ENCODE data around the gene SEC16B. TPM values are rescaled to one million over a fixed set of nuclear protein-coding genes. Genes with fewer than 3 reads are reported as not detected.

SEC16B gene
- total and polyA plus RNA-seq, 9 of the 15 experiments (the other 6 are each of a cell fraction or from before 2014, with no cell fraction given) = not detected

DNA sequence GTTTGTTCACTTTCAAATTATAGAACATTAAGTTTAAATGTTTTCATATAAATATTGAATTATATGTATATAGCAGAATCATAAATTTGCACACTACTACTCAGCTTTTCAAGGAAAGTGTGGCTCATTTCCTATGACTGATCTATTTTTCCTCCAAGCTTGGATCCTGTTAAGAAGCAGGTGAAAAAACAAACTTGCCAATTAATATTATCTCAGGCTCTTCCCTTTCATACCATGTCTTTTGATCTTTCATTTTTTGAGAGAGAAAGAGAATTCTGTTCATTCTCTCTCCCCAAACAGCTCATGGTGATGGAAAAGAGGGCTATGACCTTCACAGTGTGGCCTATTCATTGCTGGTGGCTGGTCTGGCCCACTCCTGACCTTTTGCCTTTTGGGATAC, 43.7 kb downstream of the SEC16B start:
- H3K27me3 ChIP-seq (ENCODE audit: control insufficient read depth in 2 of 2, insufficient read depth in 2 of 2, low read length in 2 of 2) = no peaks in the 10 kb centered on the region
- FAIRE-seq (no peak), ATAC-seq (no peak), DNase-seq (ENCODE audit: extremely low read depth in 1 of 4, low spot score in 3 of 4) (no peak)
- no peak overlapping the region for H3K9ac ChIP-seq (ENCODE audit: insufficient read depth in 1 of 2, low read depth in 2 of 2, low read length in 2 of 2)
- ChIA-PET CTCF (ENCODE audit: low intra/inter-chr PET ratio) (no interaction called here), POLR2A (no interaction called here)
- H3K9me3 ChIP-seq (replicated peaks; ENCODE audit: control insufficient read depth, insufficient read depth, low read depth, low read length) = no peaks in the 10 kb centered on the region
- H3K36me3 ChIP-seq (ENCODE audit: control insufficient read depth, insufficient read depth, low read length) = no peaks in the 10 kb centered on the region
- H3K4me1 ChIP-seq (replicated peaks in 1 of 2; ENCODE audit: control insufficient read depth in 2 of 2, insufficient read depth in 2 of 2, low read length in 2 of 2) = no peaks in the 10 kb centered on the region
- no peak overlapping the region for H3K4me2 ChIP-seq (ENCODE audit: insufficient read depth, low read length)
- intact Hi-C loops (cut with micrococcal nuclease) (no loop called here), in situ Hi-C loops (cut with MboI) (loop anchor here (25.0 kb wide), 1 partner anchor 1364 kb away; no protein-coding TSS in a partner anchor)
- H3K9me1 ChIP-seq (ENCODE audit: control insufficient read depth, insufficient read depth, low read length) = no peaks in the 10 kb centered on the region
- no peak overlapping the region for H3K27ac ChIP-seq (ENCODE audit: extremely low read depth, low read depth, low read length)
- no peak overlapping the region for H2AFZ ChIP-seq (ENCODE audit: low read depth, low read length)
- no TSS peak for BruUV-seq (replicated peaks)
- H4K20me1 ChIP-seq (replicated peaks; ENCODE audit: control insufficient read depth, insufficient read depth, low read length) = no peaks in the 10 kb centered on the region
- H3K79me2 ChIP-seq (ENCODE audit: control insufficient read depth, insufficient read depth, low read length) = no peaks in the 10 kb centered on the region
- no peak overlapping the region for H3K4me3 ChIP-seq
- TF ChIP-seq ZNF263 (CRISPR knock-in tag; IDR thresholded peaks at IDR 0.05; ENCODE audit: borderline replicate concordance) = no peak
- TF ChIP-seq SP2 (IDR thresholded peaks at IDR 0.05; ENCODE audit: extremely low read depth, low read depth, low read length, poor library complexity, severe bottlenecking) = no peak
- TF ChIP-seq, protein P1, sequence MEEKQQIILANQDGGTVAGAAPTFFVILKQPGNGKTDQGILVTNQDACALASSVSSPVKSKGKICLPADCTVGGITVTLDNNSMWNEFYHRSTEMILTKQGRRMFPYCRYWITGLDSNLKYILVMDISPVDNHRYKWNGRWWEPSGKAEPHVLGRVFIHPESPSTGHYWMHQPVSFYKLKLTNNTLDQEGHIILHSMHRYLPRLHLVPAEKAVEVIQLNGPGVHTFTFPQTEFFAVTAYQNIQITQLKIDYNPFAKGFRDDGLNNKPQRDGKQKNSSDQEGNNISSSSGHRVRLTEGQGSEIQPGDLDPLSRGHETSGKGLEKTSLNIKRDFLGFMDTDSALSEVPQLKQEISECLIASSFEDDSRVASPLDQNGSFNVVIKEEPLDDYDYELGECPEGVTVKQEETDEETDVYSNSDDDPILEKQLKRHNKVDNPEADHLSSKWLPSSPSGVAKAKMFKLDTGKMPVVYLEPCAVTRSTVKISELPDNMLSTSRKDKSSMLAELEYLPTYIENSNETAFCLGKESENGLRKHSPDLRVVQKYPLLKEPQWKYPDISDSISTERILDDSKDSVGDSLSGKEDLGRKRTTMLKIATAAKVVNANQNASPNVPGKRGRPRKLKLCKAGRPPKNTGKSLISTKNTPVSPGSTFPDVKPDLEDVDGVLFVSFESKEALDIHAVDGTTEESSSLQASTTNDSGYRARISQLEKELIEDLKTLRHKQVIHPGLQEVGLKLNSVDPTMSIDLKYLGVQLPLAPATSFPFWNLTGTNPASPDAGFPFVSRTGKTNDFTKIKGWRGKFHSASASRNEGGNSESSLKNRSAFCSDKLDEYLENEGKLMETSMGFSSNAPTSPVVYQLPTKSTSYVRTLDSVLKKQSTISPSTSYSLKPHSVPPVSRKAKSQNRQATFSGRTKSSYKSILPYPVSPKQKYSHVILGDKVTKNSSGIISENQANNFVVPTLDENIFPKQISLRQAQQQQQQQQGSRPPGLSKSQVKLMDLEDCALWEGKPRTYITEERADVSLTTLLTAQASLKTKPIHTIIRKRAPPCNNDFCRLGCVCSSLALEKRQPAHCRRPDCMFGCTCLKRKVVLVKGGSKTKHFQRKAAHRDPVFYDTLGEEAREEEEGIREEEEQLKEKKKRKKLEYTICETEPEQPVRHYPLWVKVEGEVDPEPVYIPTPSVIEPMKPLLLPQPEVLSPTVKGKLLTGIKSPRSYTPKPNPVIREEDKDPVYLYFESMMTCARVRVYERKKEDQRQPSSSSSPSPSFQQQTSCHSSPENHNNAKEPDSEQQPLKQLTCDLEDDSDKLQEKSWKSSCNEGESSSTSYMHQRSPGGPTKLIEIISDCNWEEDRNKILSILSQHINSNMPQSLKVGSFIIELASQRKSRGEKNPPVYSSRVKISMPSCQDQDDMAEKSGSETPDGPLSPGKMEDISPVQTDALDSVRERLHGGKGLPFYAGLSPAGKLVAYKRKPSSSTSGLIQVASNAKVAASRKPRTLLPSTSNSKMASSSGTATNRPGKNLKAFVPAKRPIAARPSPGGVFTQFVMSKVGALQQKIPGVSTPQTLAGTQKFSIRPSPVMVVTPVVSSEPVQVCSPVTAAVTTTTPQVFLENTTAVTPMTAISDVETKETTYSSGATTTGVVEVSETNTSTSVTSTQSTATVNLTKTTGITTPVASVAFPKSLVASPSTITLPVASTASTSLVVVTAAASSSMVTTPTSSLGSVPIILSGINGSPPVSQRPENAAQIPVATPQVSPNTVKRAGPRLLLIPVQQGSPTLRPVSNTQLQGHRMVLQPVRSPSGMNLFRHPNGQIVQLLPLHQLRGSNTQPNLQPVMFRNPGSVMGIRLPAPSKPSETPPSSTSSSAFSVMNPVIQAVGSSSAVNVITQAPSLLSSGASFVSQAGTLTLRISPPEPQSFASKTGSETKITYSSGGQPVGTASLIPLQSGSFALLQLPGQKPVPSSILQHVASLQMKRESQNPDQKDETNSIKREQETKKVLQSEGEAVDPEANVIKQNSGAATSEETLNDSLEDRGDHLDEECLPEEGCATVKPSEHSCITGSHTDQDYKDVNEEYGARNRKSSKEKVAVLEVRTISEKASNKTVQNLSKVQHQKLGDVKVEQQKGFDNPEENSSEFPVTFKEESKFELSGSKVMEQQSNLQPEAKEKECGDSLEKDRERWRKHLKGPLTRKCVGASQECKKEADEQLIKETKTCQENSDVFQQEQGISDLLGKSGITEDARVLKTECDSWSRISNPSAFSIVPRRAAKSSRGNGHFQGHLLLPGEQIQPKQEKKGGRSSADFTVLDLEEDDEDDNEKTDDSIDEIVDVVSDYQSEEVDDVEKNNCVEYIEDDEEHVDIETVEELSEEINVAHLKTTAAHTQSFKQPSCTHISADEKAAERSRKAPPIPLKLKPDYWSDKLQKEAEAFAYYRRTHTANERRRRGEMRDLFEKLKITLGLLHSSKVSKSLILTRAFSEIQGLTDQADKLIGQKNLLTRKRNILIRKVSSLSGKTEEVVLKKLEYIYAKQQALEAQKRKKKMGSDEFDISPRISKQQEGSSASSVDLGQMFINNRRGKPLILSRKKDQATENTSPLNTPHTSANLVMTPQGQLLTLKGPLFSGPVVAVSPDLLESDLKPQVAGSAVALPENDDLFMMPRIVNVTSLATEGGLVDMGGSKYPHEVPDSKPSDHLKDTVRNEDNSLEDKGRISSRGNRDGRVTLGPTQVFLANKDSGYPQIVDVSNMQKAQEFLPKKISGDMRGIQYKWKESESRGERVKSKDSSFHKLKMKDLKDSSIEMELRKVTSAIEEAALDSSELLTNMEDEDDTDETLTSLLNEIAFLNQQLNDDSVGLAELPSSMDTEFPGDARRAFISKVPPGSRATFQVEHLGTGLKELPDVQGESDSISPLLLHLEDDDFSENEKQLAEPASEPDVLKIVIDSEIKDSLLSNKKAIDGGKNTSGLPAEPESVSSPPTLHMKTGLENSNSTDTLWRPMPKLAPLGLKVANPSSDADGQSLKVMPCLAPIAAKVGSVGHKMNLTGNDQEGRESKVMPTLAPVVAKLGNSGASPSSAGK (IDR thresholded peaks at IDR 0.05) = no peak
- TF ChIP-seq, protein P2, sequence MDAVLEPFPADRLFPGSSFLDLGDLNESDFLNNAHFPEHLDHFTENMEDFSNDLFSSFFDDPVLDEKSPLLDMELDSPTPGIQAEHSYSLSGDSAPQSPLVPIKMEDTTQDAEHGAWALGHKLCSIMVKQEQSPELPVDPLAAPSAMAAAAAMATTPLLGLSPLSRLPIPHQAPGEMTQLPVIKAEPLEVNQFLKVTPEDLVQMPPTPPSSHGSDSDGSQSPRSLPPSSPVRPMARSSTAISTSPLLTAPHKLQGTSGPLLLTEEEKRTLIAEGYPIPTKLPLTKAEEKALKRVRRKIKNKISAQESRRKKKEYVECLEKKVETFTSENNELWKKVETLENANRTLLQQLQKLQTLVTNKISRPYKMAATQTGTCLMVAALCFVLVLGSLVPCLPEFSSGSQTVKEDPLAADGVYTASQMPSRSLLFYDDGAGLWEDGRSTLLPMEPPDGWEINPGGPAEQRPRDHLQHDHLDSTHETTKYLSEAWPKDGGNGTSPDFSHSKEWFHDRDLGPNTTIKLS (IDR thresholded peaks at IDR 0.05; ENCODE audit: borderline replicate concordance, low read depth) = no peak
- TF ChIP-seq CHCHD3 (CRISPR knock-in tag; IDR thresholded peaks at IDR 0.05) = no peak
- TF ChIP-seq ZNF77 (CRISPR knock-in tag; IDR thresholded peaks at IDR 0.05) = no peak
- TF ChIP-seq CEBPG (CRISPR knock-in tag; IDR thresholded peaks at IDR 0.05) = no peak
- TF ChIP-seq CEBPG (tag; conservative IDR thresholded peaks at IDR 0.05 in 1 of 2, IDR thresholded peaks at IDR 0.05 in 1 of 2) = no peak
- no peak for TF ChIP-seq ETV1 (tag; conservative IDR thresholded peaks at IDR 0.05; ENCODE audit: low read depth)
- no peak for TF ChIP-seq KLF13 (tag; IDR thresholded peaks at IDR 0.05; ENCODE audit: borderline replicate concordance, low read depth)
- TF ChIP-seq NCOA2 (IDR thresholded peaks at IDR 0.05; ENCODE audit: partially characterized antibody in 2 of 2) = no peak

Measured in K562 (cell line).